ENCODE data around the gene PFDN6. TPM values are rescaled to one million over a fixed set of nuclear protein-coding genes. Genes with fewer than 3 reads are reported as not detected.

Gene PFDN6
- total and polyA plus RNA-seq, 2 of the 13 experiments (the other 11 are each of a cell fraction or from before 2014, with no cell fraction given) = 75.5 to 87.0 TPM

GRCh38 chr6:33271468-33272274 is 17.7 kb upstream of the PFDN6 start, which contains the start of the genes RPS18 and VPS52 (continued):
- TF ChIP-seq ZIK1 (CRISPR knock-in tag; IDR thresholded peaks at IDR 0.05; ENCODE audit: borderline replicate concordance, low read depth) (peak; percentile 77; the same call in 1 of the 2 replicates), ZNF790 (CRISPR knock-in tag; IDR thresholded peaks at IDR 0.05; ENCODE audit: borderline replicate concordance) (peak; percentile 83; the same call in 1 of the 2 replicates), HMGXB3 (CRISPR knock-in tag; IDR thresholded peaks at IDR 0.05; ENCODE audit: borderline replicate concordance) (0 out of 2 replicates have a peak, but pooled peaks have one; percentile 22), GMEB2 (CRISPR knock-in tag; IDR thresholded peaks at IDR 0.05; ENCODE audit: low read depth) (no peak), ZFP62 (CRISPR knock-in tag; IDR thresholded peaks at IDR 0.05) (no peak), ZNF850 (CRISPR knock-in tag; conservative IDR thresholded peaks at IDR 0.05) (no peak), ZNF512 (CRISPR knock-in tag; IDR thresholded peaks at IDR 0.05) (no peak), HNF4G (IDR thresholded peaks at IDR 0.05; ENCODE audit: borderline replicate concordance, low read depth, low read length) (peak; percentile 41; the same call in 1 of the 2 replicates), HNF4G (CRISPR knock-in tag; IDR thresholded peaks at IDR 0.05; ENCODE audit: borderline replicate concordance, low read depth) (no peak; the same call in 1 of the 2 replicates), ZBTB37 (CRISPR knock-in tag; IDR thresholded peaks at IDR 0.05) (0 out of 2 replicates have a peak, but pooled peaks have one; percentile 74), BCL3 (CRISPR knock-in tag; IDR thresholded peaks at IDR 0.05) (peak; percentile 53), ZMYM3 (CRISPR knock-in tag; IDR thresholded peaks at IDR 0.05) (peak; percentile 78), ZSCAN30 (CRISPR knock-in tag; IDR thresholded peaks at IDR 0.05) (peak; percentile 65; the same call in 1 of the 2 replicates), THAP8 (CRISPR knock-in tag; IDR thresholded peaks at IDR 0.05; ENCODE audit: borderline replicate concordance) (peak; percentile 92; the same call in 1 of the 2 replicates), ZNF225 (CRISPR knock-in tag; IDR thresholded peaks at IDR 0.05) (peak; percentile 85; the same call in 1 of the 2 replicates), ZNF251 (CRISPR knock-in tag; IDR thresholded peaks at IDR 0.05) (peak; percentile 18; the same call in 1 of the 2 replicates)
